SK-N-SH (cell line): ENCODE measurements around the gene LAMTOR4.

Experiments used
- CHD2 ChIP-seq: fragments of 150-350 bp; IDR thresholded peaks from 2 replicates; pipeline ENCODE4 v1.6.1; 2018; ENCODE audit warnings: low read length; ENCODE audit not compliant: partially characterized antibody
- CTCF ChIP-seq: fragments of 200-600 bp; sonication (generic); IDR thresholded peaks from 2 replicates; pipeline ENCODE4 v1.6.1; 2017; ENCODE audit warnings: antibody characterized with exemption, mild to moderate bottlenecking, moderate library complexity
- NRF1 ChIP-seq: IDR thresholded peaks from 2 replicates; pipeline ENCODE4 v1.6.1; 2012; ENCODE audit warnings: low read depth, mild to moderate bottlenecking, low read length
- POLR2AphosphoS5 ChIP-seq: IDR thresholded peaks from 2 replicates; pipeline ENCODE4 v1.6.1; 2012; ENCODE audit warnings: low read depth, low read length
- RCOR1 ChIP-seq: fragments of 150-350 bp; IDR thresholded peaks from 2 replicates; pipeline ENCODE4 v1.6.1; 2017; ENCODE audit warnings: antibody characterized with exemption, low read length
- REST ChIP-seq: IDR thresholded peaks from 2 replicates; pipeline ENCODE4 v1.6.1; 2012; ENCODE audit warnings: mild to moderate bottlenecking, low read depth, low read length, moderate library complexity
- RFX5 ChIP-seq: IDR thresholded peaks from 2 replicates; pipeline ENCODE4 v1.6.1; 2012; ENCODE audit warnings: mild to moderate bottlenecking, improper control_type of control experiment, low read length
- RXRA ChIP-seq: IDR thresholded peaks from 2 replicates; pipeline ENCODE4 v1.4.0; 2012; ENCODE audit warnings: low read depth, mild to moderate bottlenecking, borderline replicate concordance
- SMC3 ChIP-seq: IDR thresholded peaks from 2 replicates; pipeline ENCODE4 v1.6.1; 2012; ENCODE audit warnings: low read depth, low read length, improper control_type of control experiment

GRCh38 chr7:100127866-100128636 is 20.7 kb upstream of the LAMTOR4 start:
- TF ChIP-seq REST (no peak), RCOR1 (no peak), SMC3 (no peak), POLR2AphosphoS5 (no peak), CTCF (no peak), RFX5 (no peak), NRF1 (no peak), RXRA (no peak), CHD2 (no peak)
